ENCODE measurements around the gene SYNC. TPM values are rescaled to one million over a fixed set of nuclear protein-coding genes. Genes with fewer than 3 reads are reported as not detected.

Gene SYNC
- total RNA-seq = 6.6 and 10.3 TPM in 2 replicates

DNA sequence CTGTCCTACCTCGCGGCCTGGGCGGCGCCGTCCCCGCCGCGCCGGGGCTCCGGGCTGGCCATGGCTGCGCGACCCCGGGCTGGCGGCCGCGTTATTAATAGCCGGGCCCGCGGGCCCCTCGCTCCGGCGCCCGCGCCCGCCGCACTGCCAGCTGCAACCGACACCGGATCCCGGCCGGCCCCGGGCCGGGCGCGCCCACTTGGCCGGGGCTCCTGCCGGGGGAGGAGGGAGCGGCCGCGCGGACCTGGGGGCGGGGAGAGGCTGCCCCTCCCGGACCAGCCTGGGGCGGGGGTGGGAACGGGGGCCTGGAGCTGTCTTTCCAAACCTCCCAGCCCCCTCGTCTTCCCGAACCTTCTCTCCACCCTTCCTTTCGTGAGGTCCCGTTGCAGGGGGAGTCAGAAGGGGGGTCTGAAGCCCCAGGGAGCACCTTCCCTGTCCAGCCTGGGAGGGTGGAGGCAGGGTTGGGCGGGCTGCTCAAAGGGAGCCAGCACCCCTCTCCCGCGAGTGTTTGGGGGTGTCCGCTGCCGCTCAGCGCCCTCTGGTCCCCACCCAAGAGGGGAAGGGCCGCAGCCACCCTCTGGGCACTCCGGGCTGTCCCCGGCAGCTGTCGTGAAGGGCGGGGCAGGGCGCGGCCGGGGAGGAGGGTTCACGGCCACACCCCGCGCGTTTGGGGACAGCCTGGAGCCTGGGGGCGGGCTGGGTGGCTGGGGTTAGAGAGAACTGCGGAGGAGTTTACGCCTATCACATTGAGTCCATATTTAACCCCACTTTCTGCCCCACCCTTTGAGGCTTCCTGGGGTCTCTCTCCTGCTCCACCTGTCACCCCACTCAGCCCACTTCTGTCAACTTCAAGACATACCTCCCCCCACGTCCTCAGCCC lies at the start of gene SYNC:
Gene SYNC (minus strand): TSS at position 172 of the 880 bp plus-strand sequence. CDS start 110 bp downstream, at position 62.
- peak within 1 kb of the TSS; percentile 84 for H3K4me3 ChIP-seq (ENCODE audit: low read depth, low read length)
- TF ChIP-seq, protein P1, sequence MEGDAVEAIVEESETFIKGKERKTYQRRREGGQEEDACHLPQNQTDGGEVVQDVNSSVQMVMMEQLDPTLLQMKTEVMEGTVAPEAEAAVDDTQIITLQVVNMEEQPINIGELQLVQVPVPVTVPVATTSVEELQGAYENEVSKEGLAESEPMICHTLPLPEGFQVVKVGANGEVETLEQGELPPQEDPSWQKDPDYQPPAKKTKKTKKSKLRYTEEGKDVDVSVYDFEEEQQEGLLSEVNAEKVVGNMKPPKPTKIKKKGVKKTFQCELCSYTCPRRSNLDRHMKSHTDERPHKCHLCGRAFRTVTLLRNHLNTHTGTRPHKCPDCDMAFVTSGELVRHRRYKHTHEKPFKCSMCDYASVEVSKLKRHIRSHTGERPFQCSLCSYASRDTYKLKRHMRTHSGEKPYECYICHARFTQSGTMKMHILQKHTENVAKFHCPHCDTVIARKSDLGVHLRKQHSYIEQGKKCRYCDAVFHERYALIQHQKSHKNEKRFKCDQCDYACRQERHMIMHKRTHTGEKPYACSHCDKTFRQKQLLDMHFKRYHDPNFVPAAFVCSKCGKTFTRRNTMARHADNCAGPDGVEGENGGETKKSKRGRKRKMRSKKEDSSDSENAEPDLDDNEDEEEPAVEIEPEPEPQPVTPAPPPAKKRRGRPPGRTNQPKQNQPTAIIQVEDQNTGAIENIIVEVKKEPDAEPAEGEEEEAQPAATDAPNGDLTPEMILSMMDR (conservative IDR thresholded peaks at IDR 0.05; ENCODE audit: low read depth, low read length) = no peak
- DNase-seq (ENCODE audit: low read depth) = no peak

DNA sequence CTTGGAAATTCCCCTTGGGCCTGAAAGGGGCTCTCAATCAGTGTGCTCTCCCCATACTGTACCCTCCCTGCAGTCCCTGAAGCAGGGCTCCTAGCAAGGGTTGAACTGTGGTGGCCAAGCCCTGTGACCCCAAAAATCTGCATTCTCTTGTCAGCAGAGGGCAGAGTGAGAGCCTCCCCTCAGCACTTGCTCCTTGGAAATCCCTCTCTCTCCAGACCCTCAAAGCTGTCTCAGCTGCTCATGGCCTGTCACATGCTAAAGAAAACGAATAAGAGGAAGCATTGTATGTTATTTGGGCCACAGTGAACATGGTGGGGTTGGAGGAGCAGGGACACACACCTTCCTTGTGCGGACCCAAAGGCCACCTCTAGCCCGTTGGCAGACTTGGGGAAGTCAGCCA lies 47.2 kb upstream of the SYNC start:
- DNase-seq (ENCODE audit: low read depth) = no peak

DNA sequence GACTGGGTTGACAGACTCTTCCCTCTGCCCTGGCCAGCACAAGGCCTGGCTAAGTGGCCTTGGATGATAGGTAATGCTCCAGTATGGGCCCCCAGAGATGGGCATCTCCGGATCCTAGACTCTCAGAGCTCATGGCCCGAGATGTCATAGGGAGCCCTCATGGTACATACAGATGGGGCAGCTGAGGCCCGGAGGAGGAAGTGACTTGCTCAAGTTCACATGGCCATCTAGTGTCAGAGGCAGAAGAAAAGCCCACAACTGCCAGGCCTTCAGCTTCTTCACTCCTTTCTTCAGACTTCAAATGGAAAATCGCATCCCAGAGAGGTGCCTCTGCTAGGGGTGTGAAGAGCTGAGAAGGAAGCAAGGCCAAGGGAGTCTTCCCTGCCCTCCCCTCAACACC lies 46.8 kb upstream of the SYNC start:
- DNase-seq (ENCODE audit: low read depth) = no peak
- no peak overlapping the region for H3K4me3 ChIP-seq (ENCODE audit: low read depth, low read length)
- TF ChIP-seq, protein P1 (conservative IDR thresholded peaks at IDR 0.05; ENCODE audit: low read depth, low read length) = no peak

More for the DNA sequence above, 47.2 kb upstream of the SYNC start:
- TF ChIP-seq, protein P1 (conservative IDR thresholded peaks at IDR 0.05; ENCODE audit: low read depth, low read length) = no peak
- H3K4me3 ChIP-seq (ENCODE audit: low read depth, low read length) = no peak overlapping the region

DNA sequence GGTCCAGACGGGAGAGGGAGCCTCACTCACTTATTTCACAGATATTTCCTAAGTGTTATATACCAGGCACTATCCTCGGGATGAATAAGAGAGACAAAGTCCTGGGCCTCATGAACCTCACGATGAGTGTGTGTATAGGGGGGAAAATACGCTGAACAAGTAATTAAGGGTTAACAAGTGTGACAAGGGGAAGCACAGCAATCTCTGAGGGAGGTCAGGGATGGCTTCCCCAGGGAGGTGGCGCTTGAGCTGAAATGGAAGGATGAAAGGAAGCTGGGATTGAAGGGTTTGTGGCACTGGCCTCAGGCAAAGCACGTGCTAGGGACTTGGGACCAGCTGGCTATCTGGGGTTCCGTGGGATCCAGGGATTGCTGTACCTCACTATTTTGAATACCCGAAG lies 46.4 kb upstream of the SYNC start:
- no peak for DNase-seq (ENCODE audit: low read depth)
- TF ChIP-seq, protein P1 (conservative IDR thresholded peaks at IDR 0.05; ENCODE audit: low read depth, low read length) = no peak
- H3K4me3 ChIP-seq (ENCODE audit: low read depth, low read length) = no peak overlapping the region

DNA sequence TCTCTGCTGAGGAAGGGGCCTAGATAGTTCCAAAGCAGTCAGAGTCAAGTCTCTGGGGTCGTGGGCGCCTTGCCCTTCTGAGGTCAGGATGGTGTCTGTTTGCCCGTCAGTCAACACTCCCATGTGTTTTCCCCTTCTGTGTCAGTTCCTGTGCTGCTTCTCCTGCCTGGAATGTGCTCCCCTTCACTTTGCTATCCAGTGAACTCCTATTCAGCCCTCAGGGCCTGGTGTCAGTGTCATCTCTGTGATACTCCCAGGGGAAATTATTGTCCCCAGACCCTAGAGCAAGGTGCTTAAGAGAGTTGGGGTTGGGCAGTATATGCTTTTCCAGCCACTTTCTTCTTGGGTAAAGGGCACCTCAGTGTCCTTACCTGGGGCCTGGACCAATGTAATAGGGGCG lies 45.8 kb upstream of the SYNC start:
- no peak for DNase-seq (ENCODE audit: low read depth)
- no peak overlapping the region for H3K4me3 ChIP-seq (ENCODE audit: low read depth, low read length)
- TF ChIP-seq, protein P1 (conservative IDR thresholded peaks at IDR 0.05; ENCODE audit: low read depth, low read length) = no peak

DNA sequence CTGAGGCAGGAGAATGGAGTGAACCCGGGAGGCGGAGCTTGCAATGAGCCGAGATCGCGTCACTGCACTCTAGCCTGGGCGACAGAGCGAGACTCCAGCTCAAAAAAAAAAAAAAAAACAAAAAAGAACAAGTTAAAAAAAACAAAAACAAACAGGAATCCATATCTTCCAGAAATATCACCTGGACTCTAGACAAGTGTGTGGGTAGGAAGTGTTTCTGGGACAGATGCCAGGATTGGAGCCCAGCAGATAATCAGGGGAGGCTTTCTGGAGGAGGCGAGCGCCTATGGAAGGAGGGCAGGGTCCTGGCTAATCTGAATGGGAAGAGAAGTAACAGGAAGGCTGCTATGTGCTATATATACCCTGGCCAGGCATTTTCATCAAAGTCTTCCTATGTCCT lies 43.6 kb upstream of the SYNC start:
- no peak for DNase-seq (ENCODE audit: low read depth)
- TF ChIP-seq, protein P1 (conservative IDR thresholded peaks at IDR 0.05; ENCODE audit: low read depth, low read length) = no peak
- no peak overlapping the region for H3K4me3 ChIP-seq (ENCODE audit: low read depth, low read length)

DNA sequence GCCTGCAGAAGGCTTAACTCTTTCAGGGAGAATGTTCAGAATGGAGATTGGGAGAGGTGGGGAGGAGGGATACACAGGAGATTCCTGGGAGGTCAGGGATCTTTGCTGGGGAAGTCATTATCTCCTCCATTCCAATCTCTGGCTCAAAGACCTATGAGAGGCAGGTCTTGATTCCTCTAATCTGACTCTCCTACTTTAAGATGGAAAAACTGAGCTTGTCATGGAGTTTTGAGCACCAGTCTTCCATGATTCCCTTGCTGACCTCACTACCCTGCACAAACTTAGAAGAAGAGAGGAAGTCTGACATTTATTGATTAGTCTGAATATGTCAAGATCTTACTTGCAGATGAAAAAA lies 41.5 kb upstream of the SYNC start:
- peak overlapping the region; percentile 92 for H3K4me3 ChIP-seq (ENCODE audit: low read depth, low read length)
- TF ChIP-seq, protein P1 (conservative IDR thresholded peaks at IDR 0.05; ENCODE audit: low read depth, low read length) = no peak
- DNase-seq (ENCODE audit: low read depth) = no peak

All from epithelial cell of proximal tubule (primary cell).